ENCODE results near the gene TCF7L1.

DNA sequence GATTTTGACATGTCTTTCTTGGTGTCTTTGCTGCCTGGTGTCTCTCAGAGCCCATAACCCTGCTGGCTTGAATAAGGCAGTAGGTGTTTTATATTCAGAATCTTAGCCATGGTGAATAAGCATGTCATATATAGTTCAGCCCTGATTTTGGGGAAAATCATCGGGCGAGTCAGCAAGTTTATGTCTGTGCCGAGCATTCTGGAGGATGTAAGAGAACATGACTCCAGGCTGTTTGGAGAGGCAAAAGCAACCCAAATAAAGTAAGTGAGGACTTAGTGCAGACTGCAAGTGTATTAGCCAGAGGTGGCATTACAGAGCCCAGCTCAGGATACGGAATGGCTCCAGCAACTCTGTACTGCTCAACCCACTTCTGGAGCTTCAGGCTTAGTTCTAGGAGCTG, 50.3 kb downstream of the TCF7L1 start:
- TF ChIP-seq, protein P1, sequence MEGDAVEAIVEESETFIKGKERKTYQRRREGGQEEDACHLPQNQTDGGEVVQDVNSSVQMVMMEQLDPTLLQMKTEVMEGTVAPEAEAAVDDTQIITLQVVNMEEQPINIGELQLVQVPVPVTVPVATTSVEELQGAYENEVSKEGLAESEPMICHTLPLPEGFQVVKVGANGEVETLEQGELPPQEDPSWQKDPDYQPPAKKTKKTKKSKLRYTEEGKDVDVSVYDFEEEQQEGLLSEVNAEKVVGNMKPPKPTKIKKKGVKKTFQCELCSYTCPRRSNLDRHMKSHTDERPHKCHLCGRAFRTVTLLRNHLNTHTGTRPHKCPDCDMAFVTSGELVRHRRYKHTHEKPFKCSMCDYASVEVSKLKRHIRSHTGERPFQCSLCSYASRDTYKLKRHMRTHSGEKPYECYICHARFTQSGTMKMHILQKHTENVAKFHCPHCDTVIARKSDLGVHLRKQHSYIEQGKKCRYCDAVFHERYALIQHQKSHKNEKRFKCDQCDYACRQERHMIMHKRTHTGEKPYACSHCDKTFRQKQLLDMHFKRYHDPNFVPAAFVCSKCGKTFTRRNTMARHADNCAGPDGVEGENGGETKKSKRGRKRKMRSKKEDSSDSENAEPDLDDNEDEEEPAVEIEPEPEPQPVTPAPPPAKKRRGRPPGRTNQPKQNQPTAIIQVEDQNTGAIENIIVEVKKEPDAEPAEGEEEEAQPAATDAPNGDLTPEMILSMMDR (IDR thresholded peaks at IDR 0.05), result no peak
- no peak for TF ChIP-seq POLR2A (IDR thresholded peaks at IDR 0.05)
